Panc1 (cell line): ENCODE data around the gene SYTL4. TPM values are rescaled to one million over a fixed set of nuclear protein-coding genes. Genes with fewer than 3 reads are reported as not detected.

Experiments
- ATAC-seq: fragments of 200-7000 bp; cut with Tn5 transposase; 2 replicates; pipeline ENCODE4 v1.9.1; 2020; ENCODE audit warnings: mild to moderate bottlenecking, moderate library complexity
- BruUV-seq: library from RNA; stranded (reverse); fragments of 400-500 nt; replicated peaks from 2 replicates; lab custom pipeline; 2021; lab: Mats Ljungman, UMichigan
- CTCF ChIA-PET: fragments of 300-600 bp; sonication (Branson Sonifier 250); formaldehyde crosslinking; loops from one replicate; lab custom pipeline; 2022; ENCODE audit warnings: antibody characterized with exemption; lab: Charles Lee
- POLR2A ChIA-PET: fragments of 300-600 bp; sonication (Branson Sonifier 250); formaldehyde crosslinking; loops from one replicate; lab custom pipeline; 2022; ENCODE audit warnings: antibody characterized with exemption; lab: Charles Lee
- DNase-seq: peaks from one replicate; pipeline ENCODE4 v3.0.0-alpha.2; 2010; ENCODE audit warnings: low read depth, low spot score
- H3K27ac ChIP-seq: 2 replicates; pipeline ENCODE4 v1.5.1; 2011; ENCODE audit warnings: mild to moderate bottlenecking, low read length, inconsistent platforms
- H3K27me3 ChIP-seq: fragments of 200-500 bp; sonication (Bioruptor generic); 2 replicates; pipeline ENCODE4 v1.6.0; 2014; ENCODE audit warnings: low read length, inconsistent platforms; ENCODE audit not compliant: control insufficient read depth, insufficient read depth
- H3K36me3 ChIP-seq: fragments of 200-500 bp; sonication (Bioruptor generic); 2 replicates; pipeline ENCODE4 v1.5.1; 2014; ENCODE audit warnings: inconsistent platforms, mild to moderate bottlenecking, low read length, moderate library complexity; ENCODE audit not compliant: control insufficient read depth, insufficient read depth
- H3K4me1 ChIP-seq: 2 replicates; pipeline ENCODE4 v1.5.1; 2011; ENCODE audit warnings: inconsistent platforms, mild to moderate bottlenecking, low read length, moderate library complexity; ENCODE audit not compliant: control insufficient read depth, insufficient read depth
- H3K4me3 ChIP-seq, 2 experiments: 2 replicates each; pipeline ENCODE4 v1.5.1; 2011 to 2012; ENCODE audit warnings: low read depth in 2 of 2, low read length in 2 of 2, mild to moderate bottlenecking in 2 of 2, inconsistent platforms in 1 of 2, moderate library complexity in 1 of 2
- H3K9me3 ChIP-seq: fragments of 200-500 bp; sonication (Bioruptor generic); 2 replicates; pipeline ENCODE4 v1.5.1; 2014; ENCODE audit warnings: low read depth, mild to moderate bottlenecking, inconsistent platforms, low read length, moderate library complexity; ENCODE audit not compliant: control insufficient read depth, insufficient read depth
- CTCF ChIP-seq: fragments of 450-650 bp; IDR thresholded peaks from 2 replicates; pipeline ENCODE4 v1.5.1; 2017; ENCODE audit warnings: mild to moderate bottlenecking
- REST ChIP-seq, 2 experiments: IDR thresholded peaks; 2 replicates each; pipeline ENCODE4 v1.6.1; 2011 to 2012; ENCODE audit warnings: low read depth in 2 of 2, control low read depth in 1 of 2, low read length in 1 of 2, mild to moderate bottlenecking in 1 of 2, moderate library complexity in 1 of 2; ENCODE audit not compliant: insufficient read depth in 1 of 2
- in situ Hi-C: cut with HindIII; loops from 2 replicates; pipeline ENCODE4 v1.10.0; 2016; ENCODE audit warnings: low sequenced_read_pairs, low pct_unique_long_range_greater_than_20kb
- intact Hi-C: fragments of 100-400 bp; cut with micrococcal nuclease; formaldehyde crosslinking; loops from one replicate; pipeline ENCODE4 v1.10.0; 2022; ENCODE audit not compliant: unreplicated experiment
- total RNA-seq: library from RNA; stranded (reverse); gene quantifications from one replicate; pipeline ENCODE4 v1.2.1, GENCODE V29; 2021; ENCODE audit not compliant: unreplicated experiment

SYTL4 gene
- total RNA-seq, 1 experiment from 2014 or later: 0.15 TPM

GRCh38 chrX:100710816-100711215 is 21.1 kb downstream of the SYTL4 start:
- CTCF ChIA-PET: no interaction called here
- POLR2A ChIA-PET: no interaction called here
- Histone ChIP-seq H3K4me1 (no peaks in the 10 kb centered on the region), H3K27ac (no peak overlapping the region), H3K9me3 (no peaks in the 10 kb centered on the region), H3K27me3 (no peaks in the 10 kb centered on the region), H3K36me3 (no peaks in the 10 kb centered on the region), H3K4me3 (no peak overlapping the region)
- DNase-seq: no peak
- BruUV-seq: no TSS peak
- intact Hi-C loops: no loop called here
- in situ Hi-C loops: no loop called here
- TF ChIP-seq REST (IDR thresholded peaks at IDR 0.05; ENCODE audit: insufficient read depth in 1 of 2, low read depth in 2 of 2, low read length in 1 of 2): no peak
- no peak for ATAC-seq

- Histone ChIP-seq H3K4me1 (no peaks in the 10 kb centered on the region), H3K27ac (no peak overlapping the region), H3K27me3 (no peaks in the 10 kb centered on the region; the same call in 1 of the 2 replicates), H3K9me3 (no peaks in the 10 kb centered on the region), H3K4me3 (no peak overlapping the region), H3K36me3 (no peaks in the 10 kb centered on the region)
- DNase-seq (no peak), ATAC-seq (no peak)
- TF ChIP-seq REST (IDR thresholded peaks at IDR 0.05; ENCODE audit: insufficient read depth in 1 of 2, low read depth in 2 of 2, low read length in 1 of 2) (no peak), CTCF (no peak)
- no TSS peak for BruUV-seq
- ChIA-PET POLR2A (no interaction called here), CTCF (no interaction called here)
- intact Hi-C loops (no loop called here), in situ Hi-C loops (no loop called here)
Observed at GRCh38 chrX:100704581-100705203, 27.2 kb downstream of the SYTL4 start.
